Inferior parietal cortex (tissue), 1 donor: Measurements from ENCODE around the gene CAMK2B.

ENCODE experiments used
- DNase-seq: peaks from one replicate; pipeline ENCODE4 v3.0.0-alpha.2; 2016; ENCODE audit errors: extremely low spot score

The CAMK2B gene

DNA sequence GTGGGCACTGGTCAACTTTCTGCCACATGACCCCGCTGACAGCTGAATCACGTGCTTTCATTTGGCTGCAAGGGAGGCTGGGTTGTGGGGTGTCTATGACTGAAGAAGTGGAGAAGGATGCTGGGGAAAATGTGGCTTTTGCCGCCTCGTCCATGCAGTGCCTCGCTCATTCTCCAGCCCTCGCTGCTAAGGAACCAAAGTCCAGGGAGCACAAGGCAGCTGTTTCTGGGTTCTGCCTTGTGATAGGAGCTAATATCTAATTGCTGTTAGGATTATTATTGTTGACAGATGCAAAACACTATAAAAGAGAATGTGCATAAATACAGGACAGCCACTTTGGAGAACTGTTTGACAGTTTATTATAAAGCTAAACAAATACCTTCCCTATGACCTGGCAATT, 4.9 kb upstream of the CAMK2B start:
- no peak for DNase-seq

DNA sequence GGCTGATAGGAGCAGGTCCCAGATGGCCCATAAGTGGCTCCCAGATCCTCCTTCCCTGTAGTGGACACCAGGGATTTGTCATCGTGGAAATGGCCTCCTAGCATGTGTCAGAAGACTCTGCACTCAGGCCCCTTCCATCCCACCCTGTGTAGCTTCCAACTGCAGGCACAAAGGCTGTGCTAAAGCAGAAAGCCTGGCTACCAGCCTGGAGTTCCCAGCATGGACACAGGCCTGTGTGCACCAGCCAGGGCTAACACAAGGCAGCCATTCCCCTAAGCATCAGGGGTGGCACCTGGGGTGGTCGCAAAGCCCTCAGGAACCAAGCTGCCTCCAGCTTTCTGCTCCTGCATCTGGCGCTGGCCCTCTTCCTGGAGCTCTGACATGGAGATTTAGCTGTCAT, 4.5 kb upstream of the CAMK2B start:
- no peak for DNase-seq

DNA sequence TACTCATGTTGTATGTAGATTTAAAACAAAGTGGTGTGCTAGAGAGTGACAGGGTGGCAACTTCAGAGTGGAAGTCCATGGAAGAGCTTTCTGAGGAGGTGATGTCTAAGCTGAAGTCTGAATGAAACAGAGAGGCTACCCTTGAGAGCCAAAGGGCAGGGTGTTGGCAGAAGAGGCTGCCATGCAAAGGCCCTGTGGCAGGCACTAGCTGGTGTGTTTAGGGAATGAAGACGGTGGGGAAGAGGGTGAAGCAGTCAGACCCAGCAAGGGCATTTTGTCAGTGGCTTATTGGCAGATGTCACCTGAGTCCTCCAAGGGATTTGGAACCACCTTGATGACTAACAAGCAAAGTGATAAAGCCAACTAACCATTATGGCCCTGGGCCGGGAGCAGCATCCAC, 3.7 kb upstream of the CAMK2B start:
- DNase-seq, result no peak

DNA sequence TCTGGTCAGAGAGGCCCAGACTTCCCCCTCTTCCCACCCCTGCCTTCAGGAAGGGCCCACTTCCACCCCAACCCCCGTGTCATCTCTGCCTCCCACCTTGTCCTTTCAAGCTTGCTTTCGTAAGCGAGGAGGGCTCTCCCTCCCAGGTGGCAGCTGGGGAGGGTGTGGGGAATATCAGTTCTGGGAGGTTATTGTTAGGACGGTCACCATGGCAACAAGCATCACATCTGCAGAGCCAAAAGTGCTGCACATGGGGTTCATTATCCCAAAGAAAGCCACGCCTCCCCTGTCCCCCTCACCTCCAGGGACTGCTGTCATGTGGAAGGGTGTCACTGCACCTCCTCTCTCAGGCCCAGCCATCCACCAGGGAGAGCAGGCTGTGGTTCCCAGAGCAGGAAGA, 2.6 kb upstream of the CAMK2B start:
- DNase-seq, result no peak

DNA sequence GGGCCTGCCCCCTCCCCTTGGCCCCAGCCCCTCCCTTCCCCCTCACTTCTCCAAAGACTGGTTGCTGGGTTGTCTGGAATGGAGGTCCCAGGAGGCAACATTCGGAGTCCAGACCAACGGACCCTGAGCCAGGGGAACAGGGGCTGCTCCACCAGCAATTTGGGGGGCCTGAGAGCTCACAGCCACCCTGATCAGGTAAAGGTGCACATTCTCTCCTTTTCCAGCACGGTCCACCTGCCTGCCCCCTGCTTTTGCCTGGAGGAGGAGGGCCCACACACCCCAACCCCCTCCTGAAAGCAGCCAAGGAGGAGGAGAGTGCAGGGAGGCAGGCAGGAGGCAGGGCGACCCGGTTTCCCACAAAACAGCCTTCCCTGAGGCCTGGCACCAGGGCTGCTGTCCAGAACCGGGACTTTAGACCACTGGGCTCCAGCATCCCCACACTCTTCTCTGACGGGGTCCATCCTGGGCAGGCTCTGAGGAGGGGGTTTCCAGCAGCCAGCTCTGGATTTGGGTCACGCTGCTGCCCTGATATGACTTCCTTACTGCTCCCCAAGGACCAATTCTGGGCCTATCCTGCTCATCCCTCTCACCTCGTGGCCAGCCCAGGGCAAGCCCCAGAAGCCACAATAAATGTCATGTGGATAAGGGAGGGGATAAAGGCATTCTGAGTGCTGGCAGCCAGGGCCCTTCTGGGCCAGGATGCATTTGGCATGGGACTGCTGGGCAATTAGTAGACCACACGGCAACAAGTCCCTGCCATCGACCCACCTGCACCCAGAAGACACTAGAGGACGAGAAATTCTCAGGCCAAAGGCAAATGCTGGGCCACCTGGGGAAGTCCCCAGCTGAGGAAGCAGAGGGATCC, 1.1 kb upstream of the CAMK2B start:
- no peak for DNase-seq

DNA sequence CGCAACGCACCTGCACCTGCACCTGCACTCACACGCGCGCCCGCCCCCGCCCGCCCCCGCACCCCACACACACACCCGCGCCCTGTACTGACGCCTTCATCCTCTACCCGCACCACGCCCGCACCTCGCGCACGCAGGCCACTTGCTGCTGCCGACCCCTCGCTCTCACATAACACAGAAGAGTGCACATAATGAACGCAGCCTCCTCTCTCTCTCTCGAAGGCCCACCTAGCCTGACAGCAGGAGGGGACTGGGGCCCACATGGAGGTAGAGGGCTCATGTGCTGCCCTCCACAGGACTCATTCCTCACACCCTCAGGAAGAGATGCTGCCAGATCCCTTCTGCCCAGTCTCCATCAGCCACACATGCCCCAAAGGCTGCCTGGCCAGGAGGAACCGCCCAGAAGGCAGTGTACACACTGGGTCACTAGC, 432 bp upstream of the CAMK2B start:
- DNase-seq, result no peak

DNA sequence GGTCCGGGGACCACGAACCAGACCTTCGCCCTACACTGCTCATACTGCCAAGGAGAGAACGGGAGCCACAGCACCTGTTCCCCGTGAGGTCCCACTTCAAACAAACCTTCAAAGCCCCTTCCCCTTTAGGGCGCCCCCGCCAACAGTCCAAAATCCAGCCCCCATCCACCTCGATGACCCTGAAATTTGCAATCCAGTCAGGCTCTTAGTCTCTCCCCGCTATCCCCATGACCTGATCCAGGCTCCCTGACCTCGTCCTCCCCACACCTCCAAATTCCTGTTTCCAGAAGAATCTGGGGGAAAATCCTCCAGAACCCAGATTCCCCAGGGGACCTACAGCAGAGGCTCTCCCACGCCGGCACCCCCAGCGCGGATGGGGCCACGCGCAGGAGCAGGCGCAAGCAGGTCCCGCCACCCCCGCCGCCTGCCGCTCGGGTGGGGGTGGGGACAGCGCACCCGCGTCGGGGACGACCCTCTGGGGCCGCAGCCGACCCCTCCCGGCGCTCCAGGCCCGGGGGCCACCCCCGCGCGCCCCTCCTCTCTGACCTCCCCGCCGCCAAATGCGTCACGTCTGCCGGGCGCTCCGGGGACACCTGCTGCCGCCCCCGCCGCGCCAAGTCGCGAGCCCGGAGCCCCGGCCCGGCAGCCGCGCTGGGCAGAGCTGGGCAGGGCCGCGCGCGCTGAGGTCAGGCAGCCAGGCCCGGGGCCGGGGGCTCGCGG, 753 bp downstream of the CAMK2B start:
- no peak for DNase-seq

DNA sequence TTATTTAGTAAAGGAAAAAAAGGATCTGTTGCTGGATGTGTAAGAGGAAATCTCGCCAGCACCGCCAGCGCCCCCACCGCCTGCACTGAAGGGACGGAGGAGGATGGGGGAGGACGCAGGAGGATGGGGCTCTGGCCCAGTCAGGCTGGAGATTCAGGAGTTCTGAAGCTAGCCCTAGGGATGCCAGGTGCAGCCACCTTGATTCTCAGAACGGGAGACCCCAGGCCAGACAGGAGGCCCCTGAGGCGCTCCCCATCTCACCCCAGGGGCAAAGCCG, 1.3 kb downstream of the CAMK2B start:
- DNase-seq, result no peak

DNA sequence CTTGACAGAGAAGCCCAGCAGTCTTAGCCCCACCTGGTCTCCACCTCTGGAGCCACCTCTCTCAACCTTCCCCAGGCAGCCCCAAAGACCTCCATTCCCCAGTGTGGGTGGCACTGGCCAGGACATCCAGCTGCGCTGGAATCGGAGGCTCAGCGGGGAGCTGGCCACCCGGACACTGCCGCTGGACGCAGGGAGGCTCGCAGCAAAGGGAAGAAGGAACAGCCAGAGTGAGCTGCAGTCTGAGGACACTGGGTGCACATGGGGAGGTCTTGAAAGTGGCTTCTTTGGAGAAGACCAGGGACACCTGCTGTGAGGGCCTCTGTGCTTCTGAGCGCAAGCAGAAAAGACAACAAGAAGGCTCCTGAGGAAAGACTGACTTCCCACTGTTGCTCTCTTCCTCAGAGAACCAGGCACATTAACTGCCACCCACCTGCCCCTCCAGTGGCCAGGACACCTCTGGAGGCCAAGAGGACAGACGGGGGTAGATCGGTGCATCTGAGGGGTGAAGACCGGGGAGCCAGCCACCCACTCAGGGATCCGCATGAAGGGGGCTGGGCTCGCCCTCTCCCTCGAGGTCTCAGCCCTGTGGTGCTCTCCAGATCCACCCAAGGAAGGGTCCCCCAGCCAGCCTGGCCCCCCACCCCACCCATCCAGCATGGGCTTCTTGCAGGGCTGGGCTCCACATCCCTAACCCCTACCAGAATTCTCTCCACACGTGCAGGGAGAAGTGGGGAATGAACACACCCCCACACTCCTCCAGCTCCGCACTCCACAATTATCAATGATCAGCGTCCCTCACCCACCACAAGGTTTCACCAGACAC, 1.8 kb downstream of the CAMK2B start:
- no peak for DNase-seq

DNA sequence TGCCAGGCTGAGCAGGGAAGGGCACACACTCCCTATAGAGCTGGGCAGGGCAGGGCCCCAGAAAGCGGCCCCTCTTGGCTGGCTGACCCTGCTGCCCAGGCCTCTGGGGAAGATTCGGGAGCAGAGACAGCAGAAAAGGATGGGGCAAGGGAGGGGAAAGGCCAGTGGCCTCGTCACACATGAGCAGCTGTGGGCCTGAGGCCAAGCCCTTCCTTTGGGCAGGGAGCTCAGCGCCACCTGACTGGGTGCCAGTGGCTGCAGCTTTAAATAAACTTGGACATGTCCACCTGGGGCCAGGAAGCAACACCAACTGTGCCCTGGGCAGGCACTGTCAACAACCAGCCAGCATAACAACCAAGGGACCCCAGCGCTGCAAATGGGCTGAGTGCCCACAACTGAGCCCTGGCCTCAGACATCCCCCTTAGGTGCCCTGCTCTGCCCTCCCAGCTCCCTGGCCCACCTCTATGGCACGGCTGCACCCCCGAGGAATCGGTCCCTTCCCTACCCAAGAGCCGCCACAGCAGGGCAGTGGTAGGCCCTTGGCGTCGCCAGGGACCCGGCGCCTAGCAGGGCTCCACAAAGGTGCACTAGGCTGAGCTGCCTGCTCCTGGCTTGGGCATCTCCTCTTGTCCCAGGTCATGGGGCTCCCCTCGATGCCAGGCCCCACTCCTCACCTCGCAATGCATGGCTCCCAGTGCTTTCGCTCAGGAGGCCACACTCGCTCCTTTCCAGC, 2.6 kb downstream of the CAMK2B start:
- DNase-seq, result no peak

DNA sequence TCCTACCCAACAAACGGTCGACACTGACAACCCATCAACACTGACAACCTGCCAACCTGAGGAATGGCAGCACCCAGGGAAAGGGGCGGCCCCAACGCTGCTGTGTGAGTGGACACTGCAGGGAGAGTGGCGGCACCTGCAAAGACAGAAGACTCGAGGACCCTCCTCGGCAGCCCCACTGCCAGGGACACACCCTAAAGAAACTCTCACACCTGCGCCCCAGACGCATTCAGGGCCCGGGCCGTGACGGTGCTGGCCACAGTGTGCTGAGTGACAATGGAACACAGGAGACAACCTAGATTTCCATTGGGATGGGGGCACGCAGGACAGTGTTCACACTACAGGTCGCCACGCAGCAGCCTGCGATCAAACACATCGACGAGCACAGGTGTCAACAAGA, 3.6 kb downstream of the CAMK2B start:
- no peak for DNase-seq

DNA sequence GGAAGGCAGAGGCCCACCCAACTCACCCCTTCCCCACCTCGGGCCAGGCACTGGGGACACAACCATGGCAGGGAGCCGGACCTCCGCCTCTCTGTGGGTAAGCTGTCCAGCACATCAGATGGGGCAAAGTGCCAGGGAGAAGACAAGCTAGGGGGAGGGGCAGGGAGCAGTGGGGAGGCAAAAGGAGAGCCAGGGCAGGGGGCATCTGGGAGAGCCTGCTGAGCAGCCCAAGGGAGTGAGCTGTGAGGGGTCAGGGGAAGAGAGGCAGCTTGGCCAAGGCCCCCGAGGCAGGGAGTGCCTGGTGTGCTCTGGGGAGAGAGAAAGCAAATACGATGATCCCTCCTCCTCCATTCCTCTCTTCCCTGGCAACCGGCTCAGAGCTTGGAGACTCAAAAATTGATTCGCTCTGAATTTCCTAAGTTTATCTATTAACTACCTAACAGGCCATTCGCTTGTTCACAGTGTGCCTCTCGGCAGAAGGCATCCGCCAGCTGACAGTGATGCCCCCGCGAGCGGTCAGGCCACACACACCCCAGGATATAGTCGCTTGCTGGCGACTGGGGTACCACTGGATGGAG, 4.5 kb downstream of the CAMK2B start:
- no peak for DNase-seq

DNA sequence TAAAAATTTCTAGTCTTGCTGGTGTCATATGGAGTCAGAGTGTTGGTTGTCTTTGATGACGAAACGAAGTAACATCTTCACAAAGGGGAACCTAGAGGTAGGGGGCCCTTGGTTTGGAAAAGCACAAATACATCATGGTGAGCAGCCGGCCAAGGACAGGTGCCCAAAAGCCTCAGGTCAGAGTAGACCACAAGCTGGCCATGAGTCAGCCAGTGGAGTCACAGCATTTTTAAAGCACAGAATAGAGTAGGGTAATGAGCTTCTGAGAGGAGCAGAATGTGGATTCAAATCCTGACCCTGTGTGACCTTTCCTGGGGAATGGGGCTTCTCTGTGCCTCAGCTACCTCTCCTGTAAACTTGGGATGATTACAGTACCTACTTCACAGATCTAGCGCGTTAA, 5.3 kb downstream of the CAMK2B start:
- no peak for DNase-seq

DNA sequence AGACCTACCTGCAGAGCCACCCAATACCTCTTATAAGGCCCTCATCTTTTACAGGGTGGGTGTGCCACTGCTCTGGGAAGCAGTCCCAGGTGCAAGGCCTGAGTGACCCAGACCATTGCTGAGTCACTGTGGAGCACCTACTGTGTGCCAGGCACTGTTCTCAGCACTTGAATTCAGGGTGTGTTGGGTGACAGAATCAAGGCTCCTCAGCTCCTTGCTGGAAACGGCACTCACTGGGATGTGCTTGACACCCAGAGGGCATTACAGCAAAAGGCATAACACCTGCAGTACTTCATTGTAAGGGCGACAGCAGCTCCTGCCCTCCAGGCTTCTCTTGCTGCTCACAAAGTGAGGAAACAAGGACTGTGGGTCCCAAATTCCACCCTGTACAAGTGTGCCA, 7.1 kb downstream of the CAMK2B start:
- no peak for DNase-seq

DNA sequence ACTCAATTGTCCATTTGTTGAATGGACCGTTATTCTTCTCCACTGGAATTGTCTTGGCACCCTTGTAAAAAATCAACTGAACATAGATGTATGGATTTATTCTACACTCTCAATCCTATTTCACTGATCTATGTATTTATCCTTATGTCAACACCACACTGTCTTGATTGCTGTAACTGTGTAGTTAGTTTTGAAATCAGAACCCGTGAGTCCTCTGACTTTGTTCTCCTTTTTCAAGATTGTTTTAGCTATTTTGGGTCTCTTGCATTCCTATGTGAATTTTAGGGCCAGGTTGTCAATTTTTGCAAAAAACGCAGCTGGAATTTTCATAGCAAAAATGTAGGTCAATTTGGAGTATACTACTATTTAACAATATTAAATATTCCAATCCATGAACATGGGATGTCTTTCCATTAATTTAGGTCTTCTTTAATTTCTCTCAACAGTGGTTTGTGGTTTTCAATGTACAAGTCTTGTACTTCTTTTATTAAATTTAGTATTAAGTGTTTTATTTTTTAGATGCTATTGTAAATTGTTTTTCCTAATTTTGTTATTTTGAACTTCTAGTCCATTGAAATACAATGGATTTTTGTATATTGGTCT, 10.0 kb downstream of the CAMK2B start:
- DNase-seq, result no peak

DNA sequence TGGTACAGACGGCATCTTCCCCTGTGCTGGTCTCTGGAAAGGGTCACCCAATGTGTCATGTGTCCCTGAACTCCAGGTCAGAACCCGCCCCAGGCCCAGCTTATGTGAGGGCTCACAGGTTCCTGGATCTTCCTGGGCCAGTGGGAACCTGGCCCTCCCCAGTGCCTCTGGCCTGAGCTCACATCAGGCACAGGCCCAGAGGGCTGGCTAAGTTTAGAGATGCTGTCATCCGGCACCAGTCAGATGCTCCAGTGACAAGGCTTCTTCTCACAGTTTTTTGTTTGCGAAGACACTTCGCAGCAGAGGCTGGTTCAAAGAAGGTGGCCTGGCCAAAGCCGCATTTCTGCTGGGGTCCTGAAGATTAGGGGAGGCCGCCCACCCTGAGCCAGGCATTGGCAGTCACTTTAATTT, 11.8 kb downstream of the CAMK2B start:
- DNase-seq, result no peak

DNA sequence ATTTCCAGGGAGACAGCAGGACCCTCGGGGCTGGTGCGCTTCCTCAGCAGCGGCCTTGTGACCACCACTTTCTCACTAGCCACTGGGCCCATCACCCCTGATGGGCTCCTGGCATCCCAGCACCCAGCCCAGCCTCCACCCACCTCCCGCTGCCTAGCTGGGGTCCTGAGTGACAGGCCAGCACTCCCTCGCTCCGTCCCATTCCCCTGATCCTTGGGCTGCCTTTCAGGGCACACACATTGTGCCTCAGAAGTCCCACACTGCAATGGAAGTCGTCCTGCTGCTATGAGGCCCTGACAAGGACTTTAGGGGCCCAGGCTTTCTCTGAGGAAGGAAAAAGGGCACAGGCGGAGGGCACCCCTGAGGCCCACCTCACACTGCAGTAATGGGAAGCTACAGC, 12.4 kb downstream of the CAMK2B start:
- no peak for DNase-seq

DNA sequence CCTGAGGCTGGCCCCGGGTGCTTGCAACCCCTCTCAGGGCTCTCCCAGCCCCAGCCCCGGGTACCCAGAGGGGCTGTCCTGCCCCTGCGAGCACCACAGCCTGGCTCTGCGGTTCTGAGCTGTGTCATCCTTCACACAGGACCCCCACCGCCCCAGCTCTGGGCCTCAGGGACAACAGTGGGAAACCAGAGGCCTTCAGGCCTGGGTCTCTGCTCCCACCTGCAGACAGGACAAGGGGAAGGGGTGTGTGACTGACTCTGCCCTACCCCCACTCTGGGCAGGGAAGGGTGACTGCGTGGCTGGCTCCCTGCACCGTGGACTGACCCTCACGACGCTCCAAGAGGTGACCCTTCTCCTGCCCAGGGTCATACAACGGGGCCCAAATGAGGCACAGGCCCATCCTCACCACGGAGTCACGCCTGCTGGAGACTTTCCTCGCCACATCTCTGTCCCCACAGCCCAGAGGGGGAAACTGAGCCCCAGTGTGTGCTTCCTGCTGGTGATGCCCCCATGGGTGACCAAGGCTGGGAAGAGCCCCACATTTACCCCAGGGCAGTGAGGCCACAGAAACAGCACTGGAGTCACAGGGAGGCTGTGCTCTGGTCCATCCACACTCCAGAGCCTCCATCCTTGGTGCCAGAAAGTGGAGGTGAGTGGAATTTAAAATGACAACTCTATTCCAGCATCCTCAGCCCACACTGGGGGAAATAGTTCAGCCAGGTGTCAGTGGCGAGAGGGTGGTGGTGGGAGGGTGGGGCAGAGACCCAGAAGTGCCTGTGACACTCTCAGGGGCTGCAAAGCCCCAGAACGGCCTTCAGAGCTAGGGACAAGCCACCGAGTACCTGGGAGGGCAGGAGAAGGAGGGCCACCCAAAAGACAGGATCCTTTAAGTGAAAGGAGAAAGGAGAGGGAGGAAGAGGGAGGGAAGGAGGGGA, 13.6 kb downstream of the CAMK2B start:
- no peak for DNase-seq

DNA sequence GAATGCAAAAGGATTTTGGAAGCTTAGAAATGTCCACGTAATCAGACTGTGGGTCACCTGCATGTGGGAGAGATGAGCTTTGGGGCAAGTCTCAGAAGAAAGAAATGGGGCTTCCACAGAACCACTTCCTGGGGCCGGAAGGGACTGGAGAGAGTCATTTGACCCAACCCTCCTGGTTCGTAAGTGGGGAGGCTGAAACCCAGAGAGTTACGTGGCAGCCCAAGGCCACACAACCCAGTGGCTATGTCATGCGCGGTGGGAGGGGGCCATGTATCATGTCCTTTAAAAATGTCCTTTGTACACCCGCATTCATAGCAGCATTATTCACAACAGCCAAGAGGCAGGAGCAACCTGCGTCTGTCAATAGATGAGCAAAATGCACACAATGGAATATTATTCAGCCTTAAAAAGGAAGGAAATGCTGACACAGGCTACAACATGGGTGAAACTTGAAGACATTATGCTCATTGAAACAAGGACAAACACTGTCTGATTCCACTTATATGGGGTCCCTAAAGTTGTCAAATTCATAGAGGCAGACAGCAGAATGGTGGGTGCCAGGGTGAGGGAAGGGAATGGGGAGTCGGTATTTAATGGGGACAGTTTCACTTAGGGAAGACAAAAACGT, 15.1 kb downstream of the CAMK2B start:
- DNase-seq, result no peak
